Upper lobe of left lung (tissue), 4 donors: ENCODE data around the gene CHMP3.

Experiments
- POLR2A ChIP-seq, 4 donors: fragments of 450-650 bp; IDR thresholded peaks; one replicate each; pipeline ENCODE4 v1.5.1; 2016 to 2017; ENCODE audit warnings: antibody characterized with exemption in 4 of 4, mild to moderate bottlenecking in 2 of 4
- TF ChIP-seq, protein P1 (sequence below), 6 experiments: fragments of 450-650 bp in 4 of 6; fragments of 200-600 bp in 2 of 6; sonication (generic) in 2 of 6; IDR thresholded peaks; one replicate each; pipeline ENCODE4 v1.5.1; 2016 to 2019; ENCODE audit warnings: antibody characterized with exemption in 6 of 6

DNA sequence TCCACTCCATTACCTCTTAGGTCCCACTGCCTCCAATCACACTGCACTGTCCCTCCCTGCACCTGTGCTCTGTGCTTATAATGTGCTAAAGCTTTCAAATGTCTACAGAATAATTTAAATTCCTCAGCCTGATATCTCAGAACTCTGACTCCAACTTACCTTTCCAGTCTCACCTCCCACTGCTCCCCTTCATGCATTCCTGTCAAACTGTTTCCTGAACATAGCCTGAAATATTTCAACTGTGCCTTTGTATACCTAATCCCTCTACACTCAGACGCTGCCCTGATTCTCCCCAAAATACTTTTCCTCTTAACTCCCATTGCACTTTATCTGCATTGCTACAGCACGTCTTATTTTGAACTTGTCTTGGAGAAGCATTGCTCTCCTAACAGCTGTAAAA lies 40.5 kb downstream of the CHMP3 start:
- no peak for TF ChIP-seq POLR2A (IDR thresholded peaks at IDR 0.05)
- TF ChIP-seq, protein P1, sequence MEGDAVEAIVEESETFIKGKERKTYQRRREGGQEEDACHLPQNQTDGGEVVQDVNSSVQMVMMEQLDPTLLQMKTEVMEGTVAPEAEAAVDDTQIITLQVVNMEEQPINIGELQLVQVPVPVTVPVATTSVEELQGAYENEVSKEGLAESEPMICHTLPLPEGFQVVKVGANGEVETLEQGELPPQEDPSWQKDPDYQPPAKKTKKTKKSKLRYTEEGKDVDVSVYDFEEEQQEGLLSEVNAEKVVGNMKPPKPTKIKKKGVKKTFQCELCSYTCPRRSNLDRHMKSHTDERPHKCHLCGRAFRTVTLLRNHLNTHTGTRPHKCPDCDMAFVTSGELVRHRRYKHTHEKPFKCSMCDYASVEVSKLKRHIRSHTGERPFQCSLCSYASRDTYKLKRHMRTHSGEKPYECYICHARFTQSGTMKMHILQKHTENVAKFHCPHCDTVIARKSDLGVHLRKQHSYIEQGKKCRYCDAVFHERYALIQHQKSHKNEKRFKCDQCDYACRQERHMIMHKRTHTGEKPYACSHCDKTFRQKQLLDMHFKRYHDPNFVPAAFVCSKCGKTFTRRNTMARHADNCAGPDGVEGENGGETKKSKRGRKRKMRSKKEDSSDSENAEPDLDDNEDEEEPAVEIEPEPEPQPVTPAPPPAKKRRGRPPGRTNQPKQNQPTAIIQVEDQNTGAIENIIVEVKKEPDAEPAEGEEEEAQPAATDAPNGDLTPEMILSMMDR (IDR thresholded peaks at IDR 0.05) = no peak
